SK-N-SH treated with all-trans-retinoic acid at 6 μM for 48 hours (cell line): ENCODE measurements around the gene BNC2.
A peak's percentile ranks its signal among the peaks of the same experiment; 100 is the strongest.

Experiments used
- ATAC-seq: fragments of 200-7000 bp; cut with Tn5 transposase; 3 replicates; pipeline ENCODE4 v1.9.1; 2020; ENCODE audit warnings: mild to moderate bottlenecking, moderate library complexity
- ARNTL ChIP-seq: fragments of 450-650 bp; formaldehyde crosslinking; IDR thresholded peaks from 2 replicates; pipeline ENCODE4 v1.5.0; 2020; ENCODE audit warnings: low read depth, mild to moderate bottlenecking, moderate library complexity, borderline replicate concordance
- BACH2 ChIP-seq: fragments of 250-450 bp; sonication (Bioruptor Pico); IDR thresholded peaks from 2 replicates; pipeline ENCODE4 v1.9.0; 2021; ENCODE audit warnings: mild to moderate bottlenecking, borderline replicate concordance
- CREB5 ChIP-seq: fragments of 250-450 bp; sonication (Bioruptor Pico); IDR thresholded peaks from 2 replicates; pipeline ENCODE4 v1.5.1; 2020; ENCODE audit warnings: low read depth, mild to moderate bottlenecking, moderate library complexity
- CSDC2 ChIP-seq: fragments of 250-450 bp; sonication (Bioruptor Pico); IDR thresholded peaks from 2 replicates; pipeline ENCODE4 v1.5.0; 2020; ENCODE audit warnings: mild to moderate bottlenecking, moderate library complexity
- CSRNP3 ChIP-seq: fragments of 250-450 bp; sonication (Bioruptor Pico); IDR thresholded peaks from 2 replicates; pipeline ENCODE4 v1.5.1; 2021; ENCODE audit warnings: mild to moderate bottlenecking, moderate library complexity
- ESRRG ChIP-seq: fragments of 250-450 bp; sonication (Bioruptor Pico); IDR thresholded peaks from 2 replicates; pipeline ENCODE4 v1.6.1; 2021; ENCODE audit warnings: mild to moderate bottlenecking
- GLIS3 ChIP-seq: fragments of 250-450 bp; sonication (Bioruptor Pico); IDR thresholded peaks from 2 replicates; pipeline ENCODE4 v1.5.0; 2020; ENCODE audit warnings: mild to moderate bottlenecking, moderate library complexity
- ISL1 ChIP-seq: fragments of 250-450 bp; sonication (Bioruptor Pico); IDR thresholded peaks from 2 replicates; pipeline ENCODE4 v2.1.2; 2022; ENCODE audit warnings: mild to moderate bottlenecking, moderate library complexity
- OSR1 ChIP-seq: fragments of 250-450 bp; sonication (Bioruptor Pico); IDR thresholded peaks from 2 replicates; pipeline ENCODE4 v1.8.0; 2022; ENCODE audit warnings: moderate library complexity, mild to moderate bottlenecking, inconsistent platforms
- PATZ1 ChIP-seq: fragments of 250-450 bp; sonication (Bioruptor Pico); IDR thresholded peaks from 2 replicates; pipeline ENCODE4 v1.8.0; 2020; ENCODE audit warnings: mild to moderate bottlenecking, moderate library complexity, borderline replicate concordance
- POU6F1 ChIP-seq: fragments of 250-450 bp; sonication (Bioruptor Pico); IDR thresholded peaks from 2 replicates; pipeline ENCODE4 v1.8.0; 2021; ENCODE audit warnings: low read depth, mild to moderate bottlenecking, moderate library complexity, borderline replicate concordance
- PPARA ChIP-seq: fragments of 250-450 bp; sonication (Bioruptor Pico); IDR thresholded peaks from 2 replicates; pipeline ENCODE4 v1.5.0; 2020; ENCODE audit warnings: mild to moderate bottlenecking, borderline replicate concordance
- RARB ChIP-seq: fragments of 250-450 bp; sonication (Bioruptor Pico); IDR thresholded peaks from 2 replicates; pipeline ENCODE4 v1.8.0; 2021; ENCODE audit warnings: mild to moderate bottlenecking, moderate library complexity
- TCF4 ChIP-seq: fragments of 250-450 bp; sonication (Bioruptor Pico); IDR thresholded peaks from 2 replicates; pipeline ENCODE4 v1.8.0; 2021; ENCODE audit warnings: mild to moderate bottlenecking, moderate library complexity, borderline replicate concordance
- TSHZ2 ChIP-seq: fragments of 250-450 bp; sonication (Bioruptor Pico); IDR thresholded peaks from 2 replicates; pipeline ENCODE4 v1.5.0; 2020; ENCODE audit warnings: mild to moderate bottlenecking, moderate library complexity
- ZC3H10 ChIP-seq: fragments of 250-450 bp; sonication (Bioruptor Pico); IDR thresholded peaks from 2 replicates; pipeline ENCODE4 v1.5.1; 2021; ENCODE audit warnings: mild to moderate bottlenecking, moderate library complexity
- ZFP3 ChIP-seq: fragments of 250-450 bp; sonication (Bioruptor Pico); IDR thresholded peaks from 2 replicates; pipeline ENCODE4 v1.5.0; 2020; ENCODE audit warnings: mild to moderate bottlenecking, moderate library complexity
- ZFP30 ChIP-seq: fragments of 450-650 bp; formaldehyde crosslinking; IDR thresholded peaks from 2 replicates; pipeline ENCODE4 v1.5.0; 2022; ENCODE audit warnings: mild to moderate bottlenecking, moderate library complexity
- ZNF565 ChIP-seq: fragments of 450-650 bp; formaldehyde crosslinking; conservative IDR thresholded peaks from 2 replicates; pipeline ENCODE4 v1.5.0; 2020; ENCODE audit warnings: low read depth, mild to moderate bottlenecking, moderate library complexity

Gene BNC2

GRCh38 chr9:16485160-16485559, 385.3 kb downstream of the BNC2 start (continued):
- no peak for TF ChIP-seq RARB (CRISPR knock-in tag)
- TF ChIP-seq ARNTL (CRISPR knock-in tag): no peak
- TF ChIP-seq GLIS3 (CRISPR knock-in tag): no peak
- no peak for TF ChIP-seq CSRNP3 (CRISPR knock-in tag)
- no peak for TF ChIP-seq ISL1

GRCh38 chr9:16484744-16485143, 385.7 kb downstream of the BNC2 start:
- TF ChIP-seq RARB (CRISPR knock-in tag) (no peak), ISL1 (no peak), TCF4 (CRISPR knock-in tag) (no peak), OSR1 (no peak), CSRNP3 (CRISPR knock-in tag) (no peak), ESRRG (CRISPR knock-in tag) (no peak), POU6F1 (CRISPR knock-in tag) (no peak), PATZ1 (CRISPR knock-in tag) (no peak), ZNF565 (CRISPR knock-in tag) (no peak), ZC3H10 (CRISPR knock-in tag) (no peak), CSDC2 (CRISPR knock-in tag) (no peak), ZFP30 (CRISPR knock-in tag) (no peak), GLIS3 (CRISPR knock-in tag) (no peak), BACH2 (CRISPR knock-in tag) (no peak), ZFP3 (no peak), CREB5 (CRISPR knock-in tag) (no peak), TSHZ2 (CRISPR knock-in tag) (no peak)
- peak; percentile 52 for ATAC-seq

GRCh38 chr9:16484180-16484579, 386.3 kb downstream of the BNC2 start:
- peak; percentile 45; the same call in 1 of the 2 replicates for TF ChIP-seq TCF4 (CRISPR knock-in tag)
- no peak for TF ChIP-seq PPARA (CRISPR knock-in tag)
- peak; percentile 69 for ATAC-seq
